SK-MEL-5 (cell line): ENCODE data around the gene DOC2A. TPM values are rescaled to one million over a fixed set of nuclear protein-coding genes. Genes with fewer than 3 reads are reported as not detected.
A peak's percentile ranks its signal among the peaks of the same experiment; 100 is the strongest.

Experiments
- DNase-seq: peaks from one replicate; pipeline ENCODE4 v3.0.0-alpha.2; 2016; ENCODE audit warnings: low read depth, low spot score
- in situ Hi-C: cut with HindIII; loops from 2 replicates; pipeline ENCODE4 v1.10.0; 2016; ENCODE audit warnings: low sequenced_read_pairs, high pct_unique_total_duplicates, low pct_unique_long_range_greater_than_20kb
- total RNA-seq: library from RNA; depleted of rRNA; stranded (reverse); fragments of >200 nt; shearing (Covaris generic); gene quantifications from 2 replicates; pipeline ENCODE4 v1.2.3, GENCODE V29; 2014

DOC2A gene
- total RNA-seq, 1 experiment from 2014 or later, result 2.1 TPM

GRCh38 chr16:30009990-30010843, 610 bp downstream of the DOC2A start:
- in situ Hi-C loops, result no loop called here
- no peak for DNase-seq

GRCh38 chr16:30009085-30009862, 1.6 kb downstream of the DOC2A start:
- no peak for DNase-seq

GRCh38 chr16:30007378-30007895, 3.4 kb downstream of the DOC2A start:
- in situ Hi-C loops, result no loop called here
- no peak for DNase-seq

More at GRCh38 chr16:30009085-30009862, 1.6 kb downstream of the DOC2A start:
- in situ Hi-C loops, result no loop called here

DNA sequence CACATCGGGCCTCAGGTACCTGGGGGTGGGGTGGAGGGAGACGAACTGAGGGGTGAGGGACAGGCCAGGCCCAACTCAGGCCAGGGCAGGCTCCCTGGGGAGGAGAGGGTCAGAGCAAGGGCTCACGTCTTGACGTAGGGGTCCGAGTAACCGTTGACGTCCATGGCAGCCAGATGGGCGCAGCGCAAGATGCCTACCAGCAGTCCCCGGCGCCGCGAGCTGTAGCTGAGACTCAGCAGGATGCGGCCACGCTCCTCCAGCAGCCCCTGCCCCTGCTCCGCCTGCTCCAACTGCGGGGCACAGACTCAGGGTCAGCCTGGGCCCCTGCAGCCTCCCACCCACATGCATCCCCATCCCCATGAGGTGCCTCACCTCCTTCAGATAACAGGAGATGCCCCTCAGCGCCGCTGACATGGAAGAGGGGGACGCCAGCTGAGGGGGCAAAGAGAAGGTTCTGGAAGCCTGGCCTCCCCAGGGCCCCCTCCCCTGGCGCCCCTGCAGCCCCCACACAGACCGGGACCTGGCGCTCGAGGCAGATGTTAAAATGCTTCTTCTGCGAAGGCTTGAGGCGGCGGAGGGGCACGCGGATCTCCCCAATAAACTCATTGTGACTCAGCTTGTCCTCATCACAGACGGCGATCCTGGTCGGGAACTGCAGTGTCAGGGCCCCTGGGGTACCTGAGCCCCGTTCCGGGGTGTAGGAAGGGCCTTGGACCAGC, 4.0 kb downstream of the DOC2A start:
- in situ Hi-C loops, result no loop called here
- DNase-seq, result no peak

- in situ Hi-C loops, result no loop called here
- DNase-seq, result no peak
These were observed 4.7 kb downstream of the DOC2A start for GRCh38 chr16:30006095-30006473.

- in situ Hi-C loops, result no loop called here
- DNase-seq, result peak; percentile 51
These were observed 5.3 kb downstream of the DOC2A start for GRCh38 chr16:30005341-30006094.

GRCh38 chr16:30004811-30005242, 6.0 kb downstream of the DOC2A start:
- DNase-seq, result no peak
- in situ Hi-C loops, result no loop called here

DNA sequence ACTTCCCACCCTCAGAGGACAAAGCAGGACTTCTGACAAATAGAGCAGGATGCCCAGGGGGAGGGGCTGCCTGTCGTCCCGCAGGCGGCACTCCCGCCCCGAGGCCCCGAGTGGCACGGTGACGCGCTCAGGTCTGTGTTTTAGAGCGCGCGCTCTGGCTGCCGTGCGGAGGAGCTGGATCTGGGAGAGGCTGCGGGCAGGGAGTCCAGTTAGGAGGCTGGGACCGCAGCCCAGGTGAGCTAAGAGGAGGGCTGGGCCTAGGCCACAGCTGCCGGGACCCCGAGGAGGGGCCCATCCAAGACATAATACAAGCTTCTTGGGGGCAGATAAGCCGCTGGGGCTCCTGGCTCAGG, 6.4 kb downstream of the DOC2A start:
- DNase-seq, result no peak
- in situ Hi-C loops, result no loop called here

DNA sequence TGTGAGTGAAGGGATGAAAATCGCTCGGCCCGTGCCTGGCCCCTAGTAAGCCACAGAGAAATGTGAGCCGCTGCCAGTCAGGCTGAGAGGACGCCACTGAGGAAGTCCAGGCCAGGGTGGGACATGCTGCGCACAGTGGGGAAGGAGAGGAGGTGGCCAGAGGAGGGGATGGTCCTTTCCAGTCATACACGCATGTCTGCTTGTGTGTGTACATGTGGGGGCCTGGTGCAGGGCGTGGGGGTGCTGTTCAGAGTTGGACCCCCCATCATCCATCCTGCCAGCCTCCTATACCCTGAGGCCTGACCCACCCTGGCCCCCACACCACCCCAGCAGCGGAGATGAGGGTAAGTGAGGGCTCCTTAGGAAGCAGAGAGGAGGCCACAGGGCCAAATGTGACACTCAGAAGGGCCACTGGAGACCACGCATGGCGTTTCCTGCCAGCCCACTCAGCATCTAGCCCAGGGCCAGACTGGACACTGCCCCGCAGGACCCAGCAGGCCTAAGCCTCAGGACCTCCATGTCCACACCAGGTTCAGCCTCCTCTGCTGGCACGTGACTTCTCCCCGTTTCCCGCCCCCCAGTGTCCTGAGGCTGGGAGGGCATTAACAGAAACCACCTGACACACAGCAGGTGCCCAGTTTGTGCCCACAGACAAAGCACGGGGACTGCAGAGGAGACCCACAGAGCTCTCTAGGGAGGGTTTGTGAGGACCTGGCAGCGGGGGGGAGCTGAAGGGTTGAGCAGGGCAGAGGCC, 7.0 kb downstream of the DOC2A start:
- in situ Hi-C loops, result no loop called here
- DNase-seq, result no peak

DNA sequence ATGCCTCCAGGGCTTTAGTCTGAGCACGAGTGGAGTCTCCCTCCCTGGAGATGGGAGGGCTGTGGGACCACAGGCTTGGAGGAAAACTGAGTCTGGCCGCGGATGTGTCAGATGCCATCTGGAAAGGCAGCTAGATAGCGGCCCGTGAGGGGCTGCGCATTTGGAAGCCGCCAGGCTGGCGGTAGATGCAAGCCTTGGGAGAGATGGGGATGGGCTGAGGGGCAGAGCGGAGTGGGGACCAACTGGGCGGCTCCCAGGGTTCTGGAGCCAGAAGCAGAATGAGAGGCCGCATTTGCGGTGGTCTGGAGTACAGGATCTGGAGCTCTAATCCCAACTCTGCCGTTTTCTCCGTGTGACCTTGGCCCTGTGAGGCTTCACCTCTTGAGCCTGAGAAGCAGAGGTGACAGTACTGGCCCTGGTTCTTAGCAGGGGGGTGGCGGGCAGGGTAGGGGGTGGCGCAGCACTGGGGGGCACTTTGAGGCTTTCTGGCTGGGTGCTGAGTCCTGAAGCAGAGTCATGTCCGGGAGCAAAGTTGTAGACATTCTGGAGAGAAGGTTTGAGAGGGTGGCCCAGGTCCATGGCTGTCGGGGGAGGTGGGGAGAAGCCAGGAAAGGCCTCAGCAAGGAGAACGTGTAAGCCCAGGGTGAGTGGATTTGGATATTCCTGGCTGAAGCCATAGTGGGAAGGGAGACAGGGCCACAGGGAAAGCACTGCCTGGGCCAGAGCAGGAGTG, 8.0 kb downstream of the DOC2A start:
- in situ Hi-C loops, result no loop called here
- no peak for DNase-seq

GRCh38 chr16:30000735-30001631, 9.8 kb downstream of the DOC2A start:
- in situ Hi-C loops, result no loop called here
- DNase-seq, result no peak

GRCh38 chr16:29999605-30000004, 11.2 kb downstream of the DOC2A start:
- in situ Hi-C loops, result no loop called here
- no peak for DNase-seq

- in situ Hi-C loops, result no loop called here
These were observed 14.0 kb downstream of the DOC2A start for GRCh38 chr16:29996766-29997250.

DNA sequence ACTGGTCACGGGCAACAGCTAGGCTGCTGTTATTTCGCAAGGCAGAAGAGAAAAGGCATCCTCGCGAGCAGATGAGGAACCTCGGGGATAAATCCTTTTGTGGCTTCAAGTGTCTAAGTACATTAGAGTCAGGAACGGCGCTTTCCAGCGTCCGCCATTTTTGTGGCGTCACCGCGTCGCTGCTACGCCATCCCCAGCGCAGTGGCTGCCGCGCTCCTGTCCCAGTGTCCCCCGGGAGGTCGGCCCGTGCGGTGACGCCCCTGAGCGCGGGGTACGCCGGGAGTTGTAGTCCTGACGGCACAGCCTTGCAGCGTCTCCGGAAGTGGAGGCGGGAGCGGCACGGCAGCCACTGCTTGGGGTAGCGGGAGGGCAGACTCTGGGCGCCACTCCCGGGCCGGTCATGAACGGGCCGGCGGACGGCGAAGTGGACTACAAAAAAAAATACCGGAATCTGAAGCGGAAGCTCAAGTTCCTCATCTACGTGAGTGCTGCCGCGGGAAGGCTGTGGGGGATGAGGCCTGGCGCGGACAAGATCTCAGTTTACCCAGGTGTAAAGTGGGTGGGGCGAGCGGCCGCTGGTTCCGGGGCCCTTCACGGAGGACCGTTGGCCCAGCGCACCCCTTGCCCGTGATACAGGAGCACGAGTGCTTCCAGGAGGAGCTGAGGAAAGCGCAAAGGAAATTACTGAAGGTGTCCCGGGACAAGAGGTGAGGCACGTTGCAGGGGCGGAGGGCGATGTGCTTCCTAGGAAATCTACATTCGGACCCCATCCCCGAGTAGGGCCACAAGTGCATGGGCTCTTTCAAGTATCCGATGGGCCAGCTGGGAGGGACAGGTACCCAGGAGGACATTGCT, 14.7 kb downstream of the DOC2A start, which contains the start of gene INO80E:
INO80E (plus strand) TSS at position 331 of the 855 bp plus-strand sequence; CDS start at position 401, 70 bp downstream.
- peak; percentile 93 for DNase-seq
- in situ Hi-C loops, result no loop called here

More at GRCh38 chr16:29996766-29997250, 14.0 kb downstream of the DOC2A start:
- DNase-seq, result no peak
